AG04449 (cell line): ENCODE results near the gene PPL.

Experiments
- CTCF ChIA-PET: fragments of 350-600 bp; formaldehyde crosslinking; extraction: SDS; loops from one replicate; lab custom pipeline; 2021; ENCODE audit warnings: antibody characterized with exemption; lab: Yijun Ruan, JAX
- POLR2A ChIA-PET: fragments of 400-600, 350-600 bp; formaldehyde crosslinking; extraction: SDS; loops from one replicate; lab custom pipeline; 2020; ENCODE audit warnings: antibody characterized with exemption, inconsistent platforms; lab: Yijun Ruan, JAX
- DNase-seq: peaks from one replicate; pipeline ENCODE4 v3.0.0-alpha.2; 2010; ENCODE audit warnings: low read depth, low spot score
- H3K4me3 ChIP-seq: 2 replicates; pipeline ENCODE4 v1.5.1; 2011; ENCODE audit warnings: low read depth, mild to moderate bottlenecking, control low read depth, low read length
- CTCF ChIP-seq: IDR thresholded peaks from one replicate; pipeline ENCODE4 v1.5.1; 2011; ENCODE audit warnings: mild to moderate bottlenecking, moderate library complexity, low read length, control low read depth, inconsistent platforms; ENCODE audit not compliant: insufficient read depth; ENCODE audit errors: missing control alignments

The PPL gene

GRCh38 chr16:4914528-4915225 is 22.3 kb downstream of the PPL start:
- ChIA-PET CTCF (no interaction called here), POLR2A (interaction anchor here (1.0 kb wide), 1 partner anchor 67 kb away, joined by 5 read pairs; the partner anchor contains the start of genes GLYR1 and UBN1)
- TF ChIP-seq CTCF = no peak
- no peak overlapping the region for H3K4me3 ChIP-seq
- DNase-seq = no peak

- CTCF ChIA-PET = no interaction called here
- POLR2A ChIA-PET = no interaction called here
- TF ChIP-seq CTCF = no peak
- no peak for DNase-seq
- no peak overlapping the region for H3K4me3 ChIP-seq
Observed at GRCh38 chr16:4913774-4914525, 23.0 kb downstream of the PPL start.

- no peak for TF ChIP-seq CTCF
- CTCF ChIA-PET = no interaction called here
Observed at GRCh38 chr16:4913130-4913773, 23.7 kb downstream of the PPL start.

GRCh38 chr16:4911970-4912386 is 25.0 kb downstream of the PPL start:
- ChIA-PET POLR2A (interaction anchor here (1.1 kb wide), 1 partner anchor 20 kb away, joined by 3 read pairs; no protein-coding TSS in a partner anchor), CTCF (interaction anchor here (1.1 kb wide), 1 partner anchor 24 kb away, joined by 3 read pairs; no protein-coding TSS in a partner anchor)
- DNase-seq = no peak
- no peak overlapping the region for H3K4me3 ChIP-seq
- TF ChIP-seq CTCF = no peak

More at GRCh38 chr16:4913130-4913773, 23.7 kb downstream of the PPL start:
- H3K4me3 ChIP-seq = no peak overlapping the region
- POLR2A ChIA-PET = no interaction called here
- no peak for DNase-seq

GRCh38 chr16:4910828-4911227 is 26.1 kb downstream of the PPL start:
- no peak for DNase-seq
- ChIA-PET CTCF (no interaction called here), POLR2A (interaction anchor here (1.1 kb wide), 1 partner anchor 19 kb away, joined by 3 read pairs; no protein-coding TSS in a partner anchor)
- H3K4me3 ChIP-seq = no peak overlapping the region
- no peak for TF ChIP-seq CTCF
